GM12864 (cell line): ENCODE measurements around the gene NMT1.

ENCODE experiments used
- DNase-seq: peaks from one replicate; pipeline ENCODE4 v3.0.0-alpha.2; 2011; ENCODE audit warnings: low read depth
- H3K4me3 ChIP-seq: 2 replicates; pipeline ENCODE4 v1.5.1; 2011; ENCODE audit warnings: mild to moderate bottlenecking, low read depth, low read length, control low read depth
- CTCF ChIP-seq: IDR thresholded peaks from 2 replicates; pipeline ENCODE4 v1.5.1; 2011; ENCODE audit warnings: low read depth, mild to moderate bottlenecking, moderate library complexity, low read length, control low read depth, inconsistent platforms; ENCODE audit errors: missing control alignments

The NMT1 gene

GRCh38 chr17:45144199-45145034, 83.3 kb downstream of the NMT1 start:
- DNase-seq: no peak
- H3K4me3 ChIP-seq: peak overlapping the region; percentile 33
- no peak for TF ChIP-seq CTCF

GRCh38 chr17:45145035-45145389, 83.9 kb downstream of the NMT1 start:
- DNase-seq: no peak
- H3K4me3 ChIP-seq: no peak overlapping the region
- TF ChIP-seq CTCF: no peak

GRCh38 chr17:45146166-45146565, 85.0 kb downstream of the NMT1 start:
- H3K4me3 ChIP-seq: no peak overlapping the region
- no peak for DNase-seq
- no peak for TF ChIP-seq CTCF

- H3K4me3 ChIP-seq: peak overlapping the region; percentile 71
- no peak for TF ChIP-seq CTCF
- no peak for DNase-seq
Measured at GRCh38 chr17:45146592-45146889, 85.4 kb downstream of the NMT1 start.

GRCh38 chr17:45146890-45147580, 85.9 kb downstream of the NMT1 start:
- DNase-seq: no peak
- no peak for TF ChIP-seq CTCF
- peak overlapping the region; percentile 71 for H3K4me3 ChIP-seq

- no peak for TF ChIP-seq CTCF
- H3K4me3 ChIP-seq: peak overlapping the region; percentile 71
- peak; percentile 91 for DNase-seq
Measured at GRCh38 chr17:45147581-45148182, 86.6 kb downstream of the NMT1 start.
